T-helper 1 cell treated with Interleukin-12 subunit alpha and Interleukin-12 subunit beta and Interleukin-4 antibody, amounts not matched to agents 30 μg/mL and 1 μg/mL, for 36 hours (primary cell): ENCODE data around the gene TLR5.
"Not testable (repeated sequence)": the region's sequence is repeated elsewhere in the genome, so short reads cannot be mapped to it uniquely, and the experiment has no call there.

Experiments
- H3K27ac Mint-ChIP-seq: one replicate; pipeline ENCODE4 v1.8.0; 2021; ENCODE audit warnings: mild to moderate bottlenecking, mixed read lengths
- H3K27me3 Mint-ChIP-seq: one replicate; pipeline ENCODE4 v1.8.0; 2021; ENCODE audit warnings: low read depth, mixed read lengths
- H3K36me3 Mint-ChIP-seq: one replicate; pipeline ENCODE4 v1.8.0; 2021; ENCODE audit warnings: low read depth, mixed read lengths
- H3K4me1 Mint-ChIP-seq: one replicate; pipeline ENCODE4 v1.8.0; 2021; ENCODE audit warnings: low read depth, mixed read lengths
- H3K4me3 Mint-ChIP-seq: one replicate; pipeline ENCODE4 v1.8.0; 2021; ENCODE audit warnings: mild to moderate bottlenecking, moderate library complexity, mixed read lengths
- H3K9me3 Mint-ChIP-seq: one replicate; pipeline ENCODE4 v1.8.0; 2021; ENCODE audit warnings: mixed read lengths

The TLR5 gene

GRCh38 chr1:223142795-223143536 is at the start of gene TLR5:
Gene TLR5, minus strand, starts transcription at chr1:223143248. Its CDS starts 30,217 bp downstream, at chr1:223113031.
- Mint-ChIP-seq H3K4me1 (peaks cover 8% of the 10 kb centered on the region), H3K36me3 (no peaks in the 10 kb centered on the region), H3K4me3 (peak within 1 kb of the TSS; percentile 52), H3K9me3 (peaks cover 14% of the 10 kb centered on the region), H3K27ac (no peak within 1 kb of the TSS), H3K27me3 (peaks cover 13% of the 10 kb centered on the region)

DNA sequence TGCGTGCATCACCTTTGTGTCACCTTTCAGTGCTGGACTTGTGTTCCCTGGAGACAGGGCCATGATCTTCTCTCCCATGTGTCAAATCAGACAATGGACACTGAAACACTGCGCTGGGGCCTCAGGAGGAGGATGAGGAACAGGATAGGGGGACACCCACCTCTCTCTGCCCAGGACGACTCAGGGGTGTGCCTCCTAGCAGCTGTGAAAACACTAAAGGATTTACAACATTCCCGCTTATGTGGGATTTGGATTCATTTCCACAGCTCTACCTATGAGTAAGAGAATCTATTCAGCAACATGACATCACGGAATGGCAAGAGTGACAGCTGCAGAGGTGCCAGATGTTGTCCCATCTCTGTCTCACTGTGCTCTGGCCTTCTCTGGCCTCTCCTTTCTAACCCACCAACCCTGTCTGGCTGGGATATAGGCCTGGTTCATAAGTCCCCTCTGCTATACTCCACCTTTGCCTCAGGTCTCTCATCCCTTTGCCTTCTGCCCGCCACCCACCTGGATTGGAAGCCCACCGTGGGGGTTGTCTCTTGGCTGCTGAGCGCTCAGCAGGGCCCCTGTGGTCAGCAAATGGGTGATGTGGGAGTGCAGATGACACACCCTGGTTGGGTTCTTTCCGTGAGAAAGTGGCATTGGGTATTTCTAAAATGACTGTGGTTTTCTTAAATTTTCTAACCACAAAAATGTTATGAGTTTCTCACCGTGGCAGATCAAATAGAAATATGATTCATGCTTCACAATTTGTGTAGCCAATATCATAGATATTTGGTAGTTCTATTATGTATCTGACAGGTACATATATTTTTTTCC is 47.1 kb upstream of the TLR5 start:
- H3K9me3 Mint-ChIP-seq = no peaks in the 10 kb centered on the region
- H3K27ac Mint-ChIP-seq = no peak overlapping the region
- H3K4me3 Mint-ChIP-seq = no peak overlapping the region
- peaks cover 12% of the 10 kb centered on the region for H3K27me3 Mint-ChIP-seq
- no peaks in the 10 kb centered on the region for H3K36me3 Mint-ChIP-seq
- peaks cover 9% of the 10 kb centered on the region for H3K4me1 Mint-ChIP-seq

GRCh38 chr1:223189525-223189902 is 46.5 kb upstream of the TLR5 start:
- Mint-ChIP-seq H3K27me3 (peaks cover 12% of the 10 kb centered on the region), H3K36me3 (no peaks in the 10 kb centered on the region), H3K4me1 (peaks cover 9% of the 10 kb centered on the region), H3K4me3 (no peak overlapping the region), H3K27ac (no peak overlapping the region), H3K9me3 (no peaks in the 10 kb centered on the region)

DNA sequence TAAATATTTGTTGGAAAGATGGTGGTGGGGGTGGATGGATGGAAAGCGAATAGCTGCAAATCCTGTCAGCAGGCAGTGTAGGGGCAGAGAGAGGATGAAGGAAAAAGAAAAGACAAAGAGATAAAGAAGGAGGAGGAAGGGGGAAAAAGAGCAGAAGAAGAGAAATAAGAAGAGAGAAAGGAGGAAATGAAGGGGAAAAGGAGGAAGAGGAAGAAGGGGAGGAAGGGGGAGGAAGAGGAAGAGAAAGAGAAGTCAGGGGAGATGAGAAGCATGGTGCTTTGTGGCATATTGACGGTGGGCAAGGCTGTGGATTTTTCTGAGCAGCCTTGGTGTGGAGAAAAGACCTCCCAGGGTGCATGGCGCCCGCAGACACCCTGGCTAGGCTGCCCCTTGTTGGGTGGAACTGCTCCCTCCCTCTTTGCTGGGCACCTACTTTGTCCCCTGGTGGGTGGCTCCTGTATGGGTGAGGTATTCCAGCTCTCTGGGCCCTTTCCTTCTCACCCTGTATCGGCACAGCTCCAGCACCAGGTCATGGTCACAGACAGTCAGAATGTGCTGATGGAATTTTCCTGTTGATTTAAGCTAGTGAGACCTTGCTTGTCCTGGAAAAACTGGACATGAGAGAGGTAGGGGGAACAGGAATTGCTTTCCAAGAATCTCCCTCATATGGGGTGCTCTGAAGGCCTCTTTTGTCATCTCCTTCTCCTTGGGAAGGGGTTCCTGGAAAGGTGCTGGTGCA is 45.7 kb upstream of the TLR5 start:
- no peak overlapping the region for H3K4me3 Mint-ChIP-seq
- peaks cover 12% of the 10 kb centered on the region for H3K27me3 Mint-ChIP-seq
- peaks cover 9% of the 10 kb centered on the region for H3K4me1 Mint-ChIP-seq
- H3K27ac Mint-ChIP-seq = no peak overlapping the region
- H3K9me3 Mint-ChIP-seq = no peaks in the 10 kb centered on the region
- H3K36me3 Mint-ChIP-seq = no peaks in the 10 kb centered on the region

DNA sequence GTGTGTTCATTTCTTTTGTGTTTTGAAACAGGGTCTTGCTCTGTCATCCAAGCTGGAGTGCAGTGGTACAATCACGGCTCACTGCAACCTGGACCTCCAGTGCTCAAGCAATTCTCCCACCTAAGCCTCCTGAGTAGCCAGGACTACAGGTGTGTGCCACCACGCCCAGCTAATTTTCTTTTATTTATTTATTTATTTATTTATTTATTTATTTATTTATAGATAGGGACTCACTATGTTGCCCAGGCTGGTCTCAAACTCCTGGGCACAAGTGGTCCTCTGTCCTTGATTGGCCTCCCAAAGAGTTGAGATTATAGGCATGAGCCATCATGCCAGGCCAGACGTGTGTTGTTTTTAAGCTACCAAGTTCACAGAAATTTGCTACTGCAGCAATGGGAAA is 43.8 kb upstream of the TLR5 start:
- Mint-ChIP-seq H3K4me3 (no peak overlapping the region), H3K27me3 (peaks cover 20% of the 10 kb centered on the region), H3K9me3 (no peaks in the 10 kb centered on the region), H3K4me1 (peaks cover 9% of the 10 kb centered on the region), H3K27ac (no peak overlapping the region), H3K36me3 (no peaks in the 10 kb centered on the region)

- Mint-ChIP-seq H3K27me3 (peaks cover 25% of the 10 kb centered on the region), H3K4me1 (no peaks in the 10 kb centered on the region), H3K9me3 (no peaks in the 10 kb centered on the region), H3K36me3 (no peaks in the 10 kb centered on the region), H3K27ac (no peak overlapping the region), H3K4me3 (no peak overlapping the region)
These were observed 40.3 kb upstream of the TLR5 start for GRCh38 chr1:223183268-223183862.

DNA sequence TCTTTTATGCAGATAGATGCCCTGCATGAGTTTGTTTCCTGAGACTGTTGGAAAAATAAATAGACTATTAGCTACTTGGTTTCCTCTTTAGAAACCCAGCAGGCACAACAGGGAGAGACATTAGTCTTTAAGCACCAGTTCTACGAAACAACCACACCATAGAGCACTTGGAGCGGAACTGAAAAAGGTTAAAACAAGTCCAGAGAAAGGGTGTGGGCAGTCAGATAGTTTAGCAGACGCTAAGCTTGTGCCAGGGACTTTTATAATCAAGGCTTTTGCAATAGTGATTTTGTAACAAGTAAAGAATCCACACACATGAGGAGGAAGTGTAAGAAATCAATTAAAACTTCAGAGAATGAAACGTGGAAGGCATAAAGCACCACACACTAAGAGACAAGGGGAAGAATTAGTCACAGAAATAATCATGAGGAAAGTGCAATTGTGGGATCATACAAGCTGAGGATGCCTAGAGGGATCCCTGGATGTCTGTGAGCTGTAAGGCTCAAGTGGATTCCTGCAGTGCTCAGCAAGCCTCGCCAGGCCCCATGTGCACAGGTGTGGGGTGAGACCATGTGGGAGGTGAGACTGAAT is 37.8 kb upstream of the TLR5 start:
- H3K27me3 Mint-ChIP-seq = peaks cover 20% of the 10 kb centered on the region
- H3K9me3 Mint-ChIP-seq = no peaks in the 10 kb centered on the region
- H3K4me3 Mint-ChIP-seq = no peak overlapping the region
- no peaks in the 10 kb centered on the region for H3K36me3 Mint-ChIP-seq
- no peaks in the 10 kb centered on the region for H3K4me1 Mint-ChIP-seq
- no peak overlapping the region for H3K27ac Mint-ChIP-seq

- H3K27ac Mint-ChIP-seq = no peak overlapping the region
These were observed 36.7 kb upstream of the TLR5 start for GRCh38 chr1:223179786-223180185.

GRCh38 chr1:223179280-223179679 is 36.2 kb upstream of the TLR5 start:
- H3K36me3 Mint-ChIP-seq = no peaks in the 10 kb centered on the region
- peaks cover 20% of the 10 kb centered on the region for H3K27me3 Mint-ChIP-seq
- no peaks in the 10 kb centered on the region for H3K9me3 Mint-ChIP-seq
- H3K4me3 Mint-ChIP-seq = no peak overlapping the region
- H3K4me1 Mint-ChIP-seq = no peaks in the 10 kb centered on the region
- H3K27ac Mint-ChIP-seq = no peak overlapping the region

More at GRCh38 chr1:223179786-223180185, 36.7 kb upstream of the TLR5 start:
- Mint-ChIP-seq H3K4me3 (no peak overlapping the region), H3K4me1 (no peaks in the 10 kb centered on the region), H3K27me3 (peaks cover 20% of the 10 kb centered on the region), H3K9me3 (no peaks in the 10 kb centered on the region), H3K36me3 (no peaks in the 10 kb centered on the region)

GRCh38 chr1:223177681-223178080 is 34.6 kb upstream of the TLR5 start:
- no peak overlapping the region for H3K27ac Mint-ChIP-seq
- no peaks in the 10 kb centered on the region for H3K36me3 Mint-ChIP-seq
- no peak overlapping the region for H3K4me3 Mint-ChIP-seq
- H3K9me3 Mint-ChIP-seq = no peaks in the 10 kb centered on the region
- peaks cover 19% of the 10 kb centered on the region for H3K27me3 Mint-ChIP-seq
- no peaks in the 10 kb centered on the region for H3K4me1 Mint-ChIP-seq

- Mint-ChIP-seq H3K9me3 (no peaks in the 10 kb centered on the region), H3K27me3 (peaks cover 11% of the 10 kb centered on the region), H3K27ac (no peak overlapping the region), H3K4me3 (no peak overlapping the region), H3K36me3 (no peaks in the 10 kb centered on the region), H3K4me1 (no peaks in the 10 kb centered on the region)
These were observed 33.4 kb upstream of the TLR5 start for GRCh38 chr1:223176437-223176836.

DNA sequence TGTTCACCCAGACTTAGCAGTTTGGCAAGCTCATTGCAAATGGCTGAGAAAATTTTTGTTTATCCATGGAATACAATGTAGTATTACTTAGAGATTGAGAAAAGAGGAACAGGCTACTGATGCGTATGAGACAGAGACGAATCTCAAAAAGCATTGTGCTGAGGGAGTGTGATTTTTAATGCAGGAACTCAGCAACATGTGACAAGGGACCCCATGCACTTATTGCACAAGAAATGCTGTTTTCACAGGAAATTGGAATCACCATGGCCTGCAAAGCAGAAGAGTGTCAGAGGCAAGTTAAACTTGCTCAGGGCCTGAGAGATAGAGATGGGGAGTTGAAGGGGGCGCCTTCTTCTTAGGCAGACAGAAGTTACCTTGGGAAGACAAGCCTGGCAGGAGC is 32.6 kb upstream of the TLR5 start:
- Mint-ChIP-seq H3K27me3 (peaks cover 3% of the 10 kb centered on the region), H3K36me3 (no peaks in the 10 kb centered on the region), H3K27ac (no peak overlapping the region), H3K4me1 (no peaks in the 10 kb centered on the region), H3K9me3 (no peaks in the 10 kb centered on the region), H3K4me3 (no peak overlapping the region)

DNA sequence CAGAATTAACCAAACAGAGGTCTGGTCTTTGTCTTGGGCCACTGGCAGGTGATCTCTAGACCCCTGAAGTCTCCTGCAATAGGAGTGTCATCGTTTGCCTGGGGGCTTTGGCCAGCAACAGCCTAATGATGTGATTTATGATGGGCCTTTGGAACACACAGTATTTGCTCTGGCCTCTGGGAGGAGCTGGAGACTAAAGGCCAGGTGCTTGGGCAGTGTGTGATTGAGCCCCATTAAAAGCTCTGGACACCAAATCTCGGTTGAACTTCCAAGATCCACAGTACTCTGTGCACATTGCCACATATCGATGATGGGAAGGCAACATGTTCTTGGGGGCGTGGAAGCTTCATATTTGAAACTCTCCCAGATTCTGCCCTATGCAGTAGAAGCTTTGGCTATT is 32.0 kb upstream of the TLR5 start:
- Mint-ChIP-seq H3K9me3 (no peaks in the 10 kb centered on the region), H3K27ac (no peak overlapping the region), H3K4me3 (no peak overlapping the region), H3K27me3 (peaks cover 3% of the 10 kb centered on the region), H3K4me1 (no peaks in the 10 kb centered on the region), H3K36me3 (no peaks in the 10 kb centered on the region)

- H3K27me3 Mint-ChIP-seq, H3K4me3 Mint-ChIP-seq, H3K9me3 Mint-ChIP-seq, H3K27ac Mint-ChIP-seq, H3K36me3 Mint-ChIP-seq, H3K4me1 Mint-ChIP-seq: not testable (repeated sequence)
These were observed 26.4 kb upstream of the TLR5 start for GRCh38 chr1:223169458-223169857.
